Stimulated activated CD4-positive, alpha-beta T cell treated with anti-CD3 and anti-CD28 coated beads, TNF-alpha, amount 100 ng/mL, for 48 hours (primary cell): Measurements from ENCODE around the gene DCC.

Experiments used
- DNase-seq, 3 donors: peaks; one replicate each; pipeline ENCODE4 v3.0.0-alpha.2; 2020; ENCODE audit warnings: low read depth in 3 of 3

DCC gene

DNA sequence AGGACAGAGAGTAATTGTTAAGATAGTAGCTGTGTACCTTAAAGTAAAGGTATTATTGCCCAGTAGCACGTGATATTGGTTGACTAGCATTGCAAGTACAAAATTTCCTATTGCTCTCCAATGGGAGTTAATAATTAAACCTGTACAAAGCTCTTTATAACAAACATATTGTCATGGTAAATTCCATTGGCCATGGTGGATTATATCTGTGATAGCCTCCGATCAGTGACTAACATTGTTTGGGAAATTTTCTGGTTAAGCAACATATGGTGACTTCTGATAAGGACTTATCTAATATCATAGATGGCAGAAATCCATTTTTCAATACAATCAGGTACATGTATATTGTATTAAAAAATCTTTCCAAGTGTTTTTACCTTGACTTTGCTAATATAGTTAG lies 360.8 kb downstream of the DCC start:
- DNase-seq: no peak

DNA sequence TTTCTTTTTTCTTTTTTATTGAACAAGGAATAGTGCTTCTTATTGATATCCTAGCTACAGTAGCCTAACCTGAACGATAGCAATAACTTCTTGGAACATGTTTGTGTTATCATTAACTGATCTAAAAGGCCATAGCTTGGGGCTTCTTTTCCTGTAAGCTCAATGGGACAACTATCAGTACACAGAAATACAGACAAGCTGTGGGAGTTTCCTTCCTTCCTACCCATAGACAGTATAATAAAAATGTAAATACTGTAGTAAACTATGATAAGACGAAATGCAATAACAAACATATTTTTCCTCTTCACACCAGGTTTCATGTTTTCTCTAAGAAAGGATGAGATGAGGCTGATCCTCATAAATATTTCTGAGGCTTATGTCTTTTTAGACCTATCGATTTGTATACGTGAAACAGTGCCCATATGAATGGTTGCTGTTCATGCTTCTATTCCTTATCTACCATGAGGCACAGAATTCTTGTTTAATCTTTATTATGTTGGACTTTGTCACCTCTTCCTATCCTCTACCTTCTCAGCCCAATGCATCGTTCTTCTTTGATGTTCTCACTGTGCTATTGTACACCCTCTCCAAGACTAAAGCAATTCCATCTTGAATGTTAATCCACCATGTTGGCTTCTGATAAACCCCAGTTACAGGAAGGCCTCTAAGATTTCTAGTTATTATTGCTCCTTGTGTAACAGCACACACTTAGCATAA lies 361.4 kb downstream of the DCC start:
- DNase-seq: no peak

DNA sequence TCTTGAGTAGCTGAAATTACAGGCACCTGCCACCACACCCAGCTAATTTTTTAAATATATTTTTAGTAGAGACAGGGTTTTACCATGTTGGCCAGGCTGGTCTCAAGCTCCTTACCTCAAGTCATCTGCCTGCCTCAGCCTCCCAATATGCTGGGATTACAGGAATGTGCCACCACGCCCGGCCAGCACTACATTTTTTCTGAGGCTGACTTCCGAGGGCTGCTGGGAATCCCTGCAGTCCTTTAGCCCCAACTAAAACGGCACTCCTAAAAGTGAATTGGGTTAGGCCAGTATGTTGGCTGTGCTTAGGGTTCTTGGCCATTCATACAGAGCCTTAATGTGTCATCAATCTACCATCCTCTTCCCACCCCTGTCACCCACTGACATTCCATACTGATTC lies 375.4 kb downstream of the DCC start:
- no peak for DNase-seq

DNA sequence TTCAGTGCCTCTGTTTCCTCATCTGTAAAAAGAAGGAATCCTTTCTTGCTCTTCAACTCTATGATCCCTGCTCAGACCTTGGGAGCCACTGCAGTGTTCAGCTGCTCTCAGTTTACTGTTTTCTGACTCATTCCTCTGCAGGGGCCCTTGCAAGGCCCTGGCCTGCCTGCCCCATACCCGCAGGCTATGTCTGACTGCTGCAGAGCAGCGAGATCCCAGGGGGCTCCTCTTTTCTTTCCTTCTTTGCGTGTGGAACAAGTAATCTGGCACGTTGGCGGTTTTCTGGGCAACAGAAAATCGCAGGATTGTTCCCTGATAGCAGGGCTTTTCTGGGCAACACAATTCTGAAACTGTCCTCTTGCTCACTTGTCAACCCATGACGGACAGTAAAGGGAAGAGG lies 376.0 kb downstream of the DCC start:
- DNase-seq: no peak

DNA sequence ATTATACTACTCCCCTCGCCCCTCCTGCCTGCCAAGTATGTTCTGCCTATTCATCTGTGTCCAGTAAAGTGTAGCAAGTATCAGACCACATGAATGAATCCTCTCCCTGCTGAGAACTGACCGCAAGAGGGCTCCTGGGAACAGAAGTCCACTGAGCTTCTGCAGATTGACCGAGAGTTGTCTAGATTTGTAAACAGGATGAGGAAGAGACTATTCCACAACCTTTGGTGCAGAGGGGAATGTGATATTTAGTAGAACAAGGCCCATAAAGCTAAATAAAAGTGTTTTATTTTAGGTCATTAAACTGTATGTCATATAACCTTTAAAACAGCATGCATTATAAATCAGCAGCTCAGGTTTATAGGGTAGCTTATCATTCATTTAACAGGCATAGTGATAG lies 377.0 kb downstream of the DCC start:
- no peak for DNase-seq

DNA sequence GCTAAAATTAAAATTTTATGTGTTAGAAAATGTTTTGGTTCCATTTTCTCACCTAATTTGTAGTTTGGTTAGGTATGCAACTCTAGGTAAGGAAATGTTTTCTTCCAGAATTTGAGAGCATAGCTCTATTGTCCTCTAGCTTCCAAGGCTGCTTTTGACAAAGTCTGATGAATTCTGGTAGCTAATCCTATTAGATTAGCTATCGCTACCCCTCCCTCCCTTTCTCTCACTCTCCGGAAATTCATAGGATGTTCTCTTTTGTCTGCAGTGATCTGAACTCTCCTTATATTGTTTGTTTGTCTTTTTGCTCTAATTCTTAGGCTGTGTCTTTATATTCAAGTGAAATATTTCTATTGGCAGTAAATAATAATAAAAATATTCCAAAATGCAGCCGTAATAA lies 382.9 kb downstream of the DCC start:
- DNase-seq: no peak

DNA sequence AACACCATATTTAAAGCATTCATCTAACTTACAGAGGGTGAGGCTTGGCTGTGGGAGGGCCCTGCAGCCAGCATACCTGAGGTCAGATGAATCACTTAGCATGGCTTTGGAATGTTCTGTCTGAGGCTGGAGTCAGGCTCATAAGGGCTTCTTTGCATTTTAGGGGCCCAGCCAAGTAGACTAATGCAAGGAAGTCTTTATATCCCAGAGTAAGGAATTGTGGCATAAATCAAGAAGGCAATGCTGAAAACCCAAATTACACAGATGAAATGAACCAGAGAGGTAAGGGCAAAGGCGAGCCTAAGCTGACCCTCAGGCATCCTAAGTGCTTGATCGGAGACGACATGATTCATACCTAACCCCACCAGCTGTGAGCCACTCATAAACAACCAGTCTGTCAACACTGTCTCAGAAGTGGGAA lies 383.6 kb downstream of the DCC start:
- no peak for DNase-seq

DNA sequence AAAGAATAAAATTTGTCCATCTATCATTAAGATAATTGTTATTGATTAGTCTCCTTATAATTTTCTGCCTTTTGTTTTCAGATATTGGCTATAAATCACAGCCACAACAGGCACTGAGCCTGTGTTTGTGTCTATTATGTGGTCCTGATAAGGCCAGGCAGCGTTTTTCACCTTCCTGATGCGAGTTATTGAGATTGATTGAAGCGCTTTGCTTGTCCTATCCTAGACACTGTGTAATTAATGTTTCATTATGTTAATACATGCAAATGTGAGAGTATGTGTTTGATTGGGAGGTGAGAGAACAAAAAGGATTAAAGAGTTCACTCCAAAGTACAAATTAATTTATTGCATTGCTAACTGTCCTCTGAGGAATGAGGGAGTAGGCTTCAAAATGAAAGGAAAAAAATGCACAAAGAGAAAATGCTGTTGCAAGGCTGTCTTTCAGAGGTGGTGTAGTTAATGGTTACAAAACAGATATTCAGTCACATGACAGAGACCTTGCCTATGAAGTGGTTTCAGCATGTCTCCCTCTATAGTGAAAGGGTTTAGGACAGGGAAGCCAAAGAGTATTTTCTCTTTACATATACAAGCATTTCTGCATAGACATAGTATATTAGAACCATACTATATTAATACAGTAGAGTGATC lies 391.1 kb downstream of the DCC start:
- DNase-seq: no peak

DNA sequence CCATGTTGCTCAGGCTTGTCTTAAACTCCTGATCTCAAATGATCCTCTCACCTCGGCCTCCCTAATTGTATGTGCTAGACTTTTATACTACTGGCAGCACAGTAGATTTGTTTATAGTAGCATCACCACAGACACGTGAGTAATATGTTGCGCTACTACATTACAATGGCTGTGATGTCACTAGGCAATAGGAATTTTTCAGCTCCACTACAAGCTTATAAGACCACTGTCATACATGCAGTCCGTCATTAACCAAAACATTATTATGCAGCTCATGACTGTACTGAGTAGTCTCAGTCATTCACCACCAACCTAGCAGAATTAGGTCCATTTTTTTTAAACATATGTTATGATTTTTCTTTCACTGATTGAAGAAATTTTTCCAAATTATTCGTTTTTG lies 398.9 kb downstream of the DCC start:
- no peak for DNase-seq

DNA sequence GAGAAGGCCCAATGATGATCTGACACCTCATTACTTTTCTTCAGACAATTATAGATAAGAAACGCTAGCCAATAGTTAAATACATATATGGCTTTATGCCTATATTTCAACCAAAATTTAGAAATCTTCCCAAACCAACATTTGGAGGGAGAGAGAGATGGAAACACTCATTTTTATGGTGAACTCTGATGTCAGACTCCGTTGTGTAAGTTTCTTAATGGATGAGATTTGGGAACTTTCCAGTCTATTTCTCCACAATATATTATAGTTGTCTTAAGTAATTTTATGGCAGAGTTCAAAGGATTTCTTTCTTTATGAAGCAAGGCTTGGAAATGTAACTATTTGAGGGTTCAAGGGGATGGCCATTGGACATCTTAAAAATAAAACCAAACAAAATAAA lies 407.0 kb downstream of the DCC start:
- DNase-seq: no peak

DNA sequence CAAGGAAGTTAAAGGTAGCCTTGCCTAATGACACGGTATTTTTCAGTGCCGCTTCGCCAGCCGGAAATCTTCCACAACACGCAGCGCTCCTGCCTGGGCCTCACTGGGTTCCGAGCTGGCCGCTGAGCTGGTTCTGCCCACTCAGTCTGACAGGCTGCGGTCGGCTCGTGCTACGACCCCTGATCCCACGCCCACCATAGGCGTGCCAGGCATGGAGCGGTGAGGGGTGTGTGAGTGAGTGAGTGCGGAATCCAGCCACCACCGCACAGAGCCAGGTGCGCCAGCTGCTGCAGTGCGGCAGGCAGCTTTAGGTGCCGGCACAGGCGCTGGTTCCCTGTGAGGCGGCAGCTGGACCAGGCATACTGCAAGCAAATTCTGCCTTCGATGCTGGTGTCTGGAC lies 407.9 kb downstream of the DCC start:
- DNase-seq: no peak

DNA sequence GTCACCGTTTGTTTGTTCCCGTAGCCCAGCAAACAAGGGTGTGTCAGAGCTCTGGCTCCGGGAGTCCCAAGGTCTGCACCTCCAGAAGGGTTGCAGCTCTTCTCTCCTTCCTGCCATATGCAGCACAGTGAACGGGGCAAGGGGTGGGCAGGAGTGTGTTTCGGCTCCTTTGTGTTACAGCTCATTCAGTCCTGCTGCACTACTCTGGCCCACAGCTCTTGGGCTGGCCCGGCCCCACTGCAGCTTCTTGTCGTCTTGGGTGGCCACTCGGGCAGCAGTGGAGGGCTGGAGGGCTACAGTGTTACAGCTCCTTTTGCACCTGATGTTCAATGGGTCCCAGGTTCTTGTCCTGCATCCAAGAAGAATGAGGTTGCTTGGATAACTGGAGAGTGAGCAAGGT lies 408.3 kb downstream of the DCC start:
- no peak for DNase-seq

DNA sequence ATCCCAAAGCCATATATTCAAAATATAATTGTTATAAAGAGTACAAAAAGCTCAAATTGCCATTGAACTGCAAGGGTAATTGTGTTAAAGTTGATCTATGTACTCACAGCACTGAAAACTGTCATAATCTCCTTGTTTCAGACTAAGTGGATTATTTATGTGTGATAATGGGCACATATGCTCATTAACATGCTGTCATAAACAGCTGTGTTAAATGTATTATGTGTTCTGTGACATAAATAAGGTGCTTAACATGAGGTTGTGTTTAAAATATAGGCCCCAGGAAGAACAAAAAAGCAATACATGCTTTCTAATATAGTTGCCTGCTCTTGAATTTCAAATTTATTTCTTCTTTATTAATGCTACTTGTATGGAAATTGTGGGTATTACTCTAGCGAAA lies 409.5 kb downstream of the DCC start:
- no peak for DNase-seq

DNA sequence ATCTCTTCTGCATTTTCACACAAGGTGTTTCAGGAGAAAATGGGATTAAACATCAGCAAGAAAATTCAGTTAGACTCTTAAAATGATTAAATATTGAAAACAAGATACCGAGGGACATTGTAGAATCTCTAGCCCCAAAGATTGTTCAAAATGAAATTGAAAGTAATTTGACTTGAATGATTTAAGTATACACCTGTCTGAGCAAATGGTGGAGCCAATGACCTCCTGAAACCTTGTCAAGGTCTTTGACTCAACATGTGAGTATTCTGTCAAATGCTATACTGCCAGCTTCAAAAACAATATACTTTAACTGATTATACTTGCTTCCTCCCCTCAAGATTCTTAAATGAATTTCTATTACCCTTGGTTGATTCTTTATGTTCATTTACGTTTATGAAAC lies 411.0 kb downstream of the DCC start:
- no peak for DNase-seq

DNA sequence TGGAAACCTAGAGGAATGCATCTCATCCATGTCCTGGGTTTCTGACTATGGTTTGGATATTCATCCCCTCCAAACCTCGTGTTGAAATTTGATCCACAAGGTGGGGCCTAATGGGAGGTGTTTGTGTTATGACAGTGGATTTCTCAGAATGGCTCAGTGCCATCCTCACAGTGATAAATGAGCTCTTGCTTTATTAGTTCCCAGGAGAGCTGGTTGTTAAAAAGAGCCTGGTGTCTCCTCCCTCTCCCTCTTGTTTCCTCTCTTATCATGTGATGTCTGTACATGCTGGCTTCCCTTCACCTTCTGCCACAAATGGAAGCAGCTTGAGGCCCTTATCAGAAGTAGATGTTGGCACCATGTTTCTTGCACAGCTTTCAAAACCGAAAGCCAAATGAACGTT lies 424.3 kb downstream of the DCC start:
- no peak for DNase-seq

DNA sequence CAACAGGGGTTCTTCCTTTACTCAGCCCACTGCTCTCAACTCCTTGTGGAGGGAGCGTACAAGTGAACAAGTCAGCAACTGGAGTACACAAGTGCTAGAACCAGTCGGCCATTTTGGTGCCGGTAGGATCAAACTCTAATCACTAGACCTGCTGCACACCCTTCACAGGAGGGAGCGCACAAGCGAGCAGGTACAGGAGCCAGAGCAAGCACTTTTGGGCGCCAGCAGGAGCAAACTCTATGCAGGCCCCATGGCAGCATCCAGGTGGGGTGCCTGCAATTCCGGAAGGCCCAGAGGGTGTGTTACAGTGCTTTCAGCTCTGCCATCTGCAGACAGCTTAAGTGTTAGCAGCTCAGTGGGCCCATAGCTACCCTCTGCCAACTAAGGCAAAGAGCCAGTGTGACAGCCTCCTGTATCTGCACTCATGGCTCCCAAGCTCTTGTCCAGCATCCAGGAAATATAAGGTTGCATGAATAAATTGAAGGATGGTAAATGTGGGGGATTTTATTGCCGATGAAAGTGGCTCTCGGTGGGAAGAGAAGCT lies 426.1 kb downstream of the DCC start:
- DNase-seq: no peak

DNA sequence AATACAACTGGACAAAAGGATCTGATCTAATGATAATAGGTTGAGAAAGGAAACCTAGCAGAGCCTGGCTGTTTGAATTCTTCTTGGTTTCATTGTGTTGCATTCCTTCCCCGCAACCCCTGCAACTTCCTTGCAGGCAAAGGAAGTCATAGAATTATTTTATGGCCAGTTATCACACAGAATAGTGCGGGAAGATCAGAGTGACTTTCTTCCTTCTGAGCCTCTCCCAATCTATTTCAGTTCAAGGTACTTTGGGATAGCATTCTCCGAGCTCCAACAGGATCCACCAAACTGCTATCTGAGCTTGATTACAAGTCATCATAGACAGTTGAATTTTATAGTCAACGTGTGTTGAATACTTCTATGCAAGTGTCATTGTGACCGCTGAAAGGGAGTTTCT lies 441.1 kb downstream of the DCC start:
- no peak for DNase-seq

DNA sequence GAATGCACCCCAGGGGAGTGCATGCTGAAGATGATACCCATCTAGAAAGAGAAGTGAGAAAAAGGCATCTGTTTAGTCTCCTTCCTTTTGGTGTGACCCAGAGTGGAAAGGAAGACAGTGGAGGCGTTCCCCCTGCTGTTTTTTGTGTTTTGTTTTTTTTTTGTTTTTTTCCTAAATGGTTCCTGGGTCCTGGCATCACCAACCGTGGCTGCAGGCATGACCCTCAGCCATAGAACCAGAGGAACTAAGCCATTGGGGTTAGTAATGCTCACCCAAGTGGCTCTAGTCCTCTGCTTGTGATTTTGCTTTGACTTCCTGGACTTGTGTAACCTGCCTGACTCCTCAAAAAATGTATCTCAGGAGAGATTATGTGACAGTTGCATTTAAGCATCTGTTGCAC lies 451.3 kb downstream of the DCC start:
- DNase-seq: no peak

DNA sequence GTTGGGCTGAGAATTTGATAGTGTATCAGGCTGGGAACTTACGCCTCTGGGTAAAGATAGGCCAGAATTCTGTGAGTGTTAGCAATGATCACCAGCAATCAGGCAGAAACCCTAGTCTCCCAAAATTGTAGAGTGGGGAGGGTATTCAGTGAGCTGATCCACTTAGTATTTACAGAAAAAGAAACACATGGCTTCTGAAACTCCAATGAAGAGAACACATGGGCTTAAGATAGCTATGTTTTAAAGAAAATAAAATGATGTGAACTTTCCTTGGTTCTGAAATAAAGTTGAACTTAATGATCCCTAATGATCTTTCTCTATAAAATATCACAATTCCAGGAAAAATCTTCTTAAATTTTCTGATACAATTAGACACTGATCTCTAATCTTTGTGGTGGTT lies 472.8 kb downstream of the DCC start:
- no peak for DNase-seq

DNA sequence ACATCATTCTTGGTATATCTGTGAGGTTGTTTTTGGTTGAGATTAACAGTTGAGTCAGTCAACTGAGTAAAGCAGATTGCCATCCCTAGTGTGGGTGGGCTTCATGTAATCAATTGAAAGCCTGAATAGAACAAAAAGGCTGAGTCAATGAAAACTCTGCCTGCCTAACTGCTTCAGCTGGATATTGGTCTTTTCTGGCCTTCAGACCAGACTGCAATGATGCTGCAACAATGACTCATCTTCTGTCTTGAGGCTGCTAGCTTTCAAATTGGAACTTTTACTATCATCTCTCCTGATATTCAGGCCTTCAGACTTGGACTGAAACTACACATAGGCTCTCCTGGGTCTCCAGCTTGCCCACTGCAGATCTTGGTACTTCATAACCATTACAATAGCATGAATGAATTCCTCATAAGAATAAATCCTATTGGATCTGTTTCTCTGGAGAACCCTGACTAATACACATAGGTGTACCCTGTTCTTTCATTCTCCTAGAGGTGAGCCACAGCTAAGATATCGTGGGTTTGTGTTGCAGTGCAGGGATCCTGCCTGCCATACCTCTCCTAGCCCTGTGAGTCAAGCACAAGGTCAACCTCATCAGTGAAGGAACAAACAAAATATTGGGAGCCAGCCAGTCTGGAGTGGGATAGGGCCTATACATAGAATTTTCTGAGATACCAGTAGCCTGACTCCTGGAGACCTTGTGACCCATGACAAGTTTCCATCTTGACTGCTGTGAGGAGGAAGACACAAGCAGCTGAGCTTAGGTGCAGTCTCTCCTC lies 473.8 kb downstream of the DCC start:
- DNase-seq: no peak

DNA sequence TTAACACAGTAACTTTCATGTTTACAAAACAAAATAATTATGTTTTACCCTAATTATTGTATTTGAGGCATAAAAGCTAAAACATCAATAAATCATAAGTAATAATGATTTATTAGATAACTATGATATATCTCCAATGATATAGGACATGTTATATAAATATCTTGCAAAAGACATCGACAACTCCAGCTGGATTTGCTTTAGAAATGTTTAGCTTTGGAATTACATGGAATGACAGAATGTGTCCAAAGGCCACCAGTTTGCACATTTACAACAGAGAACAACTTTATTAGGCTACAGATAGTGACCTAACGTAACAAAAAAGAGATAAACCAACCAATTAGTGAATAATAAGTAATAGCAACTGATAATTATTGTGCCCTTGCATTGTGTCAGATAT lies 475.7 kb downstream of the DCC start:
- DNase-seq: no peak

DNA sequence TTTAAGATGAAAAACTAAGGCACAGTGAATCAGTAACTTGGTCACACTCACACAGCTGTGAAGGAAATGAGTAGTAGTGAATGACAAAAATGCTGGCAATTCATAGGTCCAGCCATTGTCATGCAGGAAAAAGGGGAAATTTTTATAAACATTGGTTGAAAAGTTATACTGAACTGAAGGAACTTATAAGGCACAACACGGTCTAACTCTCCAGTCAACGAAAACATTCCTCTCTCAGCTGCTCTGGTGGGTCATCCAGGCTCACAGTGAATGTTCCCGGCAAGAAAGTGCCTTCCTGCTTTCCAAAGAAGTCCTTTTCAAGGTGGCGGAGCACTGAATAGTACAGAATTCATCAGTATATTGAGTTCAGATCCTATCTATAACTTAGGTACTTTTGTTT lies 476.1 kb downstream of the DCC start:
- no peak for DNase-seq

DNA sequence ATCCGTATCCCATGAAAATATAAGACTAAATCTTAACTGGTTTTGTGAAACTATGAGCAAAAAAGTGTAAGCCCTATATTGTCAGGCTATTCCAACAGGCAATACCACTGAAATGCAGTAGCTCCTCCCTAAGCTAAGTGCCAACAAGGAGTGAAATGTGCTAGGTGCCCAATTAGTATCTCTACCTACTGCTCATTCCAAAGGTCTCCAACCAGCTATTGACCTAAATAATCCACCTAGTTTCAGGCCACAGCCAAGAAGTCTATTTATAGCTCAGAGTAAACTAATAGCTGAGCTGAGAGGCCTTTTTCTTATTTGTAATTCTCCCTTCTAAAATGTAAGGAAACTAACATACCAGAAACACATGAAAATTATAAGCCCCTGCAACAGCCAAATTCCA lies 482.2 kb downstream of the DCC start:
- DNase-seq: no peak
